Daoy (cell line): ENCODE results near the gene MTOR. TPM values are rescaled to one million over a fixed set of nuclear protein-coding genes. Genes with fewer than 3 reads are reported as not detected.
"Not testable (repeated sequence)": the region's sequence is repeated elsewhere in the genome, so short reads cannot be mapped to it uniquely, and the experiment has no call there.

Experiments used
- DNase-seq: peaks from one replicate; pipeline ENCODE4 v3.0.0-alpha.2; 2015; ENCODE audit warnings: low read depth
- total RNA-seq: library from RNA; depleted of rRNA; stranded (reverse); fragments of >200 nt; shearing (Covaris generic); gene quantifications from 2 replicates; pipeline ENCODE4 v1.2.3, GENCODE V29; 2014

The MTOR gene
- total RNA-seq, 1 experiment from 2014 or later: 34.8 TPM

DNA sequence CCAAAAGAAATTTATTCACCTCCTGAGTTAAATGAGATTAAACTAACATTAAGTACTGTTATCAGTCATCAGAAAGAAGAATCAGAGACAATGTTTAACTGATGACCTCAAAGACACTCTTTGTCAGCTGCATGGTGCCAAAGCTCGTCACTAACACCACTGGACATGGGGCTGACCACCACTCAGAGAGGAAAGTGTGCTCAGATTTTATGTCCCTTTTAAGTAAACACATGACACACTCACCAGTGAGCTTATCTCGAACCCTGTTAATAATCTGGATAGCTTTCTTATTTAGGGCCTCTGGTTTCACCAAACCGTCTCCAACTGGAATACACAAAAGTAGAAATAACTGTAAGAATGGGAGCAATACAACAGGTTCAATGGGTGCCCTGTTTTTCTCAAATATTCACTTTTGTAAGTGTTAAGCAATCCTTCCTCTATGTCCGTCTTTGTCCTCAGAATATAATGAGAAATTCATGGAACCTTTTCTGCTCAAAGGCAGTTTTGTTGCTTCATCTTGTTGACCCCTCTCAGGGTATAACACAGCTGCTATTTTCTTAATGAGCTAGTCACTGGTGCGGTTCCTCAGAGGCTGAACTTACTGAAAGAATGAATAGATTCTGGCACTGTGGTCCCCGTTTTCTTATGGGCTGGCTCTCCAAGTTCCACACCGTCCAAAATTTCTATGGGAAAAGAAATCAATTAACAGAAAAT lies 153.1 kb downstream of the MTOR start:
- no peak for DNase-seq

DNA sequence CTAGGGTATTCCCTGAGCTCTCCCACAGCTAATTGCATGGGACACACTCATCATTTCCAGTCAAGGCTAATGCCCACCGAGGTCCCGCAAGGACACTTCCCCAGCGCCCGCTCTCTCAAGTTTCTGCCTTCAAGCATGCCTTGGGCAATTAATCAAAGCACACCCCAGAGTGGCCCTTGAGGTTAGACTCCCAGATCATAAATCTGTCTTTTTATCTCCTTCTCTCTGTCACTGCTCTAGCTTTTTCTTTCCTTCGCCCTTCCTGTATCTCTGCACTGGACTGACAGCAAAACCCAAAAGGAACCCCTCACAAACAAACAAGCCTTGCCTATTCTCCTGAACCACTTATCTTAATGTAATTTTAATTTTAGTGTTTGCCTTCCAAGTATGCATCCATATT lies 154.8 kb downstream of the MTOR start:
- DNase-seq: no peak

DNA sequence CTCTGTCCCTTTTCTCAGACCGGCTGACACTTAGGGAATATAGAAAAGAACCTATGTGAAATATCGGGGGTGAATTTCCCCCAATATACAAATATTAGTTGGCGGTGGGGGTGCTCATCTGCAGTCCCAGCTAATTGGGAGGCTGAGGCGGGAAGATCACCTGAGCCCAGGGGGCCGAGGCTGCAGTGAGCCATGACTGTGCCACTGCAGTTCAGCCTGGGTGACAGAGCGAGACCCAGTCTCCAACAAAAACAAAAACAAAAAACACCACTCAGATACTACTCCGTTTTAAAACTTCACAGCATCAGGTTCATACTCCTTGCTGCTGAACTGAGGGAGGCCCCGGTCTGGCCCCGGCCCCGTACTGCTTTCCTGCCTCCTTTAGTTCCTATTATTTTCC lies 156.8 kb downstream of the MTOR start:
- DNase-seq: no peak

DNA sequence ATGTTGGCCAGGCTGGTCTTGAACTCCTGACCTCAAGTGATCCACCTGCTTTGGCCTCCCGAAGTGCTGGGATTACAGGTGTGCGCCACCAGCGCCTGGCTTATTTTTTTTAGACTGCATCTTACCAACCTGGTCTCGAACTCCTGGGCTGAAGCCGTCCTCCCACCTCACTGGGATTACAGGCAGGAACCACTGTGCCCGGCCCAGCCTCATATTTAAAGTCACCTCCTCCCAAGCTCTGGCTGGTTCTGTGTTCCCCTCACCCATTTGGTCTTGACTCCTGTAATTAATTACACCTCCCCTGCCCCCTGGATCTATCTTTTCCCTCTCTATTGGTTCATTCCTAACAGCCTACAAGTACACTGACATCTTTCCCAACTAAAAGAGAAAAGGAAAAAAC lies 161.0 kb downstream of the MTOR start:
- DNase-seq: no peak

DNA sequence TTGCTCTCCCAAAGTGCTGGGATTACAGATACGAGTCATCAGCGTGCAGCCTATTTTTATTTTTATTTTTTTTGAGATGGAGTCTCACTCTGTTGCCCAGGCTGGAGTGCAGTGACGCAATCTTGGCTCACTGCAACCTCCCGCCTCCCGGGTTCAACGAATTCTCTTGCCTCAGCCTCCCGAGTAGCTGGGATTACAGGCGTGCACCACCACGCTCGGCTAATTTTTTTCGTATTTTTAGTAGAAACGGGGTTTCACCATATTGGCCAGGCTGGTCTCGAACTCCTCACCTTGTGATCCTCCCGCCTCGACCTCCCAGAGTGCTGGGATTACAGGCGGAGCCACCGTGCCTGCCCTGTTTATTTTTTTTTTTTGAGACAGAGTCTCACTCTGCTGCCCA lies 161.5 kb downstream of the MTOR start:
- DNase-seq: not testable (repeated sequence)

DNA sequence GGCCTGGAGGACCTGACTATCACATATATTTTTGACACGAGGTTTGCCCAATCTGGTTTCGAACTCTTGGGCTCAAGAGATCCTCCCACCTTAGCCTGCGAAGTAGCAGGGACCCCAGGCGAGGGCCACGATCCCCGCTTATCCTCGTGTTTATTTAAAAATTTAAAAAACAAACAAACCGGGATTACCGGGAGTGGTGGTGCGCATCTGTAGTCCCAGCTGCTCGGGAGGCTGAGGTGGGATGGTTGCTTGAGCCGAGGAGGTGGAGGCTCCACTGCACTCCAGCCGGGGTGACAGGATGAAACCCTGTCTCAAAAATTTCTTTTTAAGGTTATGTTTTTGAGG lies 162.2 kb downstream of the MTOR start:
- no peak for DNase-seq

DNA sequence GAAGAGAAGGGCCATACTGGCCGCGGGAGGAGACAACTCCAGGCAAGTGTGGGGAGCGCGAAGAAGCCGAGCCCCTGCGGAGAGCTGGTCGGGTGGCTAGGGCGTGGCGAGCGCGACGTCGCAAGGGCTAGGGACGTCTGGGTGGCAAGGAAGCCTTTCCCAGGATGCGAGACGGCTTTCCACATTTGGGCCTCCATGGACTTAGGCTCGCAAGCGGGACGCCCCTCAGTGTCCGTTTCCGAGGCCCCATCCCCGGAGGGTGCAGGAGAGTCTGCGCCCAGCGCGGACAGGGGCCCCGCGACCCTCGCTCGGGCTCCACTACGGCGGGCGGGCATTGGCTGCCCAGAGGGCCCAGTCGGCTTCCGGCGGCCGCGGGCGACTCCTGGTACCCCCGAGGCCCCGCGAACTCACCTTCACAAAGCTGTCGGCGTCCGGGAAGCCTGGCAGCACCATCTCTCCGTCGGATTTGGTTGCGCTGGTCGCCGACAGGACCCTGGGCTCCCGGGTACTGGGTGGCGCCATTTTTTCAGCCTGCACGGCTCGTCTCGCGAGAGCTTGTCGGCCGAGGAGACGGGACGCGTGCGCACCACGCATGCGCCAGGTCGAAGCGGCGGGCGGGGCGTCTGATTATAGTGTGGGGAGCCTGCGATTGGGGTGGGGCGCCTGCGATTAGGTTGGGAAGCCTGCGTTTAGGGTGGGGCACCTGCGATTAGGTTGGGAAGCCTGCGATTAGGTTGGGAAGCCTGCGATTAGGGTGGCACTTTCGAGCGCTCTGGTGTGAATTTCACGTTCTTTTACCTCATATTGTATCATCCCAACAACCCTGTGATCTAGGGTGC lies 162.8 kb downstream of the MTOR start, which contains the start of gene EXOSC10:
EXOSC10 (minus strand) TSS at position 560 of the 839 bp plus-strand sequence; CDS start at position 522, 38 bp downstream.
- DNase-seq: peak; percentile 96

DNA sequence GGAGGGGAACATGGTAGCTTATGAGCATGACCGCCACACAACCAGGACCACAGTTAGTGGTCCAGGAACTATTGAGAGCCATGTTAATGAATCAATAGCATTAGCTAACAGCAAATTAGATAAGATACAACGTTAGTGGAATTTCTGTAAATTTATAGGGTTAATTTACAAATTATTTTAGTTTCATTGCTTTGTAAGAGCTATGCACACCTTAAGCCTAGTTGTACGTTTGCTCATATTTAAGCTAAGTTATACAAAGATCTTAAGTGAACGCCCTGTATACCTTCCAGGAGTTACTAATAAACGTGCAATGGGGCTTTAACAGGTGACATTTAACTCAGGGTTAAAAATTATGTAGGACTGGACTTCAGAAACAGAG lies 163.4 kb downstream of the MTOR start:
- no peak for DNase-seq

DNA sequence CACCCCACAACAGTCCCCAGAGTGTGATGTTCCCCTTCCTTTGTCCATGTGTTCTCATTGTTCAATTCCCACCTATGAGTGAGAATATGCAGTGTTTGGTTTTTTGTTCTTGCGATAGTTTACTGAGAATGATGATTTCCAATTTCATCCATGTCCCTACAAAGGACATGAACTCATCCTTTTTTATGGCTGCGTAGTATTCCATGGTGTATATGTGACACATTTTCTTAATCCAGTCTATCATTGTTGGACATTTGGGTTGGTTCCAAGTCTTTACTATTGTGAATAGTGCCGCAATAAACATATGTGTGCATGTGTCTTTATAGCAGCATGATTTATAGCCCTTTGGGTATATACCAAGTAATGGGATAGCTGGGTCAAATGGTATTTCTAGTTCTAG lies 178.6 kb downstream of the MTOR start:
- not testable (repeated sequence) for DNase-seq

DNA sequence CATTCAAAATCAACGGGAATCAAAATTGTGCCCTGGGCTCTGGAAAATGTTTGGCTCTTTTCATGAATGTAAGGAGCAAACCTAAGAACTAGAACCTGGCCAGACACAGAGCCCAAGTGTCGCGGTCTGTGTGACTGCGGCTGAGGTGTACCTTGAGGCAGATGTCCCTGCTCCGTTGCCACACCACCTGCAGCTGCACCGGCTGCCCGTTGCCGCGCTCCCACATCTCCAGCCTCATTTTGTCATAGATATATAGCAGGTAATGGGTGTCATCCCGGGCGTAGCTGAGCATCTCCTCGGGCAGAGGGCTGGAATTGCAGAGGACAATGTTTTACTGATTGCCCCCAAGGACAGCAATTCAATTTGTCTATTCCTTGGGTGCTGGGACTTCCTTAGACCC lies 181.4 kb downstream of the MTOR start:
- DNase-seq: no peak

DNA sequence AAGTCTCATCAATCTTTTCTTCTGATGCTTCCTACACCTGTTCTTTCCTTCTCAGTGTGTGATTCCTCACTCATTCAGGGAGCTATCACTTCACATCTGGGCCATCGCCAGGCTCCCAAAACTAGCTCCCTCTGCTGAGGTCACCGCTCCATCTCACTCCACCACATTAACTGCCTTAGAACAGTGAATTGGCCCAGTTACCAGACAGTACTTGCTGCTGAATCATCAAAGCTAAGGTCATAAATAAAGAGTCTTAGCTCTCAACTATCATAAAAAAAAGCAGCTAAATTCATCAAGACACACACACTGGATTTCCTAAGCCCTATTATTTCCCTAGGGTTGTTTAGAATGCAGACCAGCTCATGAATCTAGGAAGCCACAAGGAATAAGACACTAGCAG lies 183.7 kb downstream of the MTOR start:
- no peak for DNase-seq

DNA sequence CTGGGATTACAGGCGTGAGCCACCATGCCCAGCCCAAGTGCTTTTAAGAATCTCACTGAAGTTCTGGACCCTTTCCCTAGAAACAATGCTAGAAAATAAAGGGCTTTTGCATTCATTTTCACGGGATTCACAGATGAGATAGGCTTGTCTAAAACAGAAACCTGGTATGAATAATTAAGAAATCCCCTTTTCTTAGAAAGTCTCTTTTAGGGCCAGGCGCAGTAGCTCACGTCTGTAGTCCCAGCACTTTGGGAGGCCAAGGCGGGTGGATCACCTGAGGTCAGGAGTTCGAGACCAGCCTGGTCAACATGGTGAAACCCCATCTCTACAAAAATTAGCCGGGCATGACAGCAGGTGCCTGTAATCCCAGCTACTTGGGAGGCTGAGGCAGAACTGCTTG lies 189.0 kb downstream of the MTOR start:
- not testable (repeated sequence) for DNase-seq

DNA sequence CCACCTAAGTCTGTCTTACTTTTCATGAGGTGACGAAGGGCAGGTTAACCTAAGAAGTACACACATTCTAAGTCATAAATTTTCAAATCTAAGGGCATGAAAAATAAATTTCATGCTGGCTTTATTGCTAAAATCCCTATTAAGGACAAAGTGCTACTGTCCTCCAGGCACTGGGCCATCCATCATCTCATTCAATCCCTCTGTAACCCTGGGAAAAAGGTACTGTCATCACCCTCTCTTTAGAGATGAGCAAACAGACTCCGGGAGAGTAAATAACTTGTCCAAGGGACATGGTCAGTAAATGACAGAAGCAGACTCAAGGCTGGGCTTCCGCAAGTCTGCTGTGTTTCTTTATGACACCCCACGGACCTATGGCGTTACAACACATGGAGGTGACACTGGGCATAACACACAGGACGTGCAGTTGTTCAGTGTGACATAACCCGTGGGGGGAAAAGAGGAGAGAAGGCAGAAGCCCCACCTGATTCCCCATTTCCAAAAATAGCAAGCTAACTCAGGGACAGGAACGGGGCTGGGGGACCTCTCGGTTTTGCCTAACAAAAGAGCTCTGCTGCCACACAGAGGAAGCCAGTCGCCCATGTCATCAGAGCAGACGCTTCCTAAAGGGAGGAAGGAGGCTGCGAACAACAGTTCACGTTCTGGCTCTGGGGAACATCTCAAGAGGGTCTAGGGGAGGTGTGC lies 190.0 kb downstream of the MTOR start:
- DNase-seq: no peak

DNA sequence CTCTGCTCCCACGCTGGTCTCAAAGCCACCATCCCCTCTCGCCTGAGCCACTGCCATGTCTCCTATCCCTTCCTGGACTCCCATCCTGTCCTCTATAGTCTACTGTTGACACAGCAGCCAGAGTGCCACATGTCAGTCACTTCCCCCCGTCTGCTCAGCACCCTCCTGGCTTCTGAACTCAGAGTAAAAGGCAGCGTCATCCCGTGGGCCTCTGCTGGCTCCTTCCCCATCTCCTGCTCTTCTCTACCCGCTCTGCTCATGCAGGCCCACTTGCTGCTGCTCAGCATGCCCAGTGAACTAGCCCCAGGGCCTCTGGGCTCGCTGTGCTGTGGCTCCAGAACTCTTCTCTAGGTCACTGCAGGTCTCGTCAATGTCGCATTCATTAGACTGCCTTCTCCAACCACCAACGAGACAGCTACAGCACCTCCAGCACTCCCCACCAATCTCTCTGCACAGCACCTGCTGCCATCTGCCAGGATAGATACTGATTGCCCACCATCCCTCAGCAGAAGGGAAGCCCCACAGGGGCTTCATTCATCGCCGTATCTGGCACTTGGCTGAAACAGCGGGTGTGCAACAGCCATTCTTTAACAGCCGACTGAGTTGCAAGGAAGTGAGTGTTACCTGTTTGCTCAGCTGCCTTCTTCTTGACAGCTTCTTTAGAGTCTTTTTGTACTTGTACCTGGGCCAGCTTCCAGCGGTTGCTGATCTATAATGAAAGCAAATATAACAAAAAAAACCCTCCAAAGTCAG lies 190.7 kb downstream of the MTOR start:
- DNase-seq: no peak

DNA sequence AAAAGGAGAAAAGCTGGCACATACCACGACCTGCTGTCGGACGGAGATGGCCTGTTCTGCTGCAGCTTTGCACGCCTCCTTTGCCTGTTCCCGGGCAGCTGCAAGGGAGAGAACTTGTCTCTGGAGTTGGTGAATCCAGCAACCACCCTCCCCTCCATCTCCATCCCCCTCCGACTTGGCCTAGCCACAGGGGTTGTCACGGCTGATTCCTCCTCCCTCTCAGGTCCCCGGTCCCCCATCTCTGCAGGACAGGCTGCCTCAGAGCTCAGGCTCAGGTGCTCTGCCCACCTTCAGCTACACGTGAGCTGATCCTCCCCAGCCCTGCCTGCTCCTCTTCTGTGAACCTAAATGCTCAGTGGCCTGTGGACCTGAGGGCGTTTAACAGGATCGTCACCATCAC lies 191.5 kb downstream of the MTOR start:
- DNase-seq: no peak

DNA sequence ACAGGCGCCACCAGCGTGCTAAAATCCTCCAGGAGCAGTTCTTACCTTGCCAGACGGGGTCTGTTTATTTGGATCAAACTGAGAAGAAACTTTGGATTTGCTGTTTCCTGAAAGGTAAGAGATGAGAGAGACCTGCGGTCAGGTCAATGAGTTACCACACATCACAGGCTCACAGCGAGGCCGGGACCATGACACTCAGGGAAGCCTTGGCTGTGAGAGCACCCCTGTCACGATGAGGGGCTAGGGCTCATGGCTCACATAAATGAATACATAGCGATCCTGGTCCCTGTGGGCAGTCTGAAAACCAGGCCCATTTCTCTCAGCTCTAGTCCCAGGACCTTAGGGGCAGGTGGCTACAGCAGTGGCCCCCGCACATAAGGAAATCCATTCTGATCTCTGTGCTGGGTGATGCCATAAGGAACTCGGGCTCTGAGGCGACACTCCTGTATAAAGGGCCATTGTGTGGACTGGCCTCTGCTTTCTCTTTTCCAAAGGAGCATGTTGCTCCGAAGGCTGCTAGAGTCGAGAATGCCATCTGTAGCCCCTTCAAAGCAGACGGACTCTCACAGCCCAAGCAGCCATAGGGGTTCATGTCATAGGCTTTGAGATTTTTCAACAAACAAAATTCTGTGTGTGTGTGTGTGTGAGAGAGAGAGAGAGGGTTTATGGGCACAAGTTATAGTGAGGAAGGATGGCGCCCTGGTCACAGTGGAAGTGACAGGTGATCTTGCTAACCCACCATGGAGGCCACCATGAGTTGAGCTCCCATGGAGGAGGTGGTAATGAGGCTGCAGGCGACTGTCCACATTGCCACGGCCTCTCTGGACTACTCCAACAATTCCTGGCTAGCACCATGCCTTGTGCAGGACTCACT lies 193.5 kb downstream of the MTOR start:
- no peak for DNase-seq

DNA sequence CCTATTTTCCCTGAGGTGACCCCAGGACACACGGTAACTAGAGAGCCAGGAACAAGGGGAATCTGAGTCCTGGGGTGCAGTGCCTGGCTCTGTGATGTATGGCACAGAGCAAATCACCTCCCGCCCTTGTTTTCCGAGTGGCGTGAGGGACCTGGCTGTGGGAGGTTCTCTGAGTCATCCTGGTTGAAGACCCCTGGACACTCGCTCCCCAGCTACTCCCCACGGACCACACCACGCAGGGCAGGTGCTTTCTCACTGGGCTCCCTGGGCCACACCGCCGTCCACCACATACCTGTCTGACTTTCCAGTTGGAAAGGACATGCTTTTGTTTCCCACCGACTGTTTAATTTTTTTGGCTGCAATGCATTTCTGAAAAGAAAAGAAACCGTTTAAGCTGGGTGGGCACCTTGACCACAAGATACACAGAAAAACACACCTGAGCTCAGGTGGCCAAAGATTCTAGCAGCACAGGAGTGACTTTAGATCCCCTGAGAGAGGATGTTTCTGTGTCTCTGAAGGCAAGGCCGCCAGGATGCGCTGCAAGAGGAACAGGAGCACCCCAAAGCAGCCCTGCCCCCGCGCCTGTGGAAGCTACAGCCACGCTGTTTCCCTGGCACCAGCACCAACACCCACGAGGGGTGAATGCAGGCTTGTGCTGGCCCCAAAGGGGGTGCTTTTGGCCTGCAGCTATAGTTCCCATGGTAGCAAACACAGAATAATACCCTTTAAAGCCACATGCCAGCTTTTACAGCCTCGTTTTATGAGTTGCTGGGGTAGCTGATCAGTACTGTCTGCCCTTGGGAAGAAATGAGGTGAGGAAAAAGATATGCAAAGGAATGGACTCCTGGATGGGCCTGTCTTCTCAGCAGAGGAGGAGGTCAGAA lies 194.4 kb downstream of the MTOR start:
- DNase-seq: no peak

DNA sequence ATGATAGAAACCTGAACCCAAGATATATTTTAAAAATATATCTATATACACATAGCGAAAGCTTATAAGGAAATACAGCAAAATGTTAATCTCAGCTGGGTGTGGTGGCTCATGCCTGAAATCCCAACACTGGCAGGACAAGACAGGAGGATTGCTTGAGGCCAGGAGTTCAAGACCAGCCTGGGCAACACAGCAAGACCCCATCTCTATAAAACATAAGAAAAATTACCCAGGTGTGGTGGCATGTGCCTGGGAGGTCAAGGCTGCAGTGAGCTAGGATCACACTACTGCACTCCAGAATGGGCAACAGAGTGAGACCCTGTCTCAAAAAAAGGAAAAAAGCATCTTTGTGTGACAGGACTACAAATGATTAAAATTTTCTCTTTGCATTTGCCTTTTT lies 196.6 kb downstream of the MTOR start:
- DNase-seq: no peak

DNA sequence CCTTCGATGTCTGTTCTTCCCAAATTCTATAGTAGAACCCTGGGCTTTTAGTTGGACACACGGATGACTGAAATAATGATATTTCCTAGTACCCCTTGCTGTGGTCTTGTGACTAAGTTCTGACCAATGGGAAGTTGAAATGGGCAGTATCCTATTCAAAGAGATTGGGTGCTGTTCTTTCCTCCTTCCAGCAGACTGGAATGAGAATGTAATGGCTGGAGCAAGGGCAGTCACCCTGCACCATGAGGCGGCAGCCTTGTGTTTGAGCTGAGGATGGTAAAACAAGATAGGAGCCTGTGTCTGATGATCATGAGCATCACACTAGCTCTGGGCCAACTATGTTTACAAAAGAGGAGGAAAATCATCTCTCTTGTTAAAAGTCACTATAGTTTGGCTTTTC lies 197.4 kb downstream of the MTOR start:
- no peak for DNase-seq
